GM12891 (cell line): ENCODE measurements around the gene ENAH.
"Not testable (repeated sequence)": the region's sequence is repeated elsewhere in the genome, so short reads cannot be mapped to it uniquely, and the experiment has no call there.

Experiments used
- DNase-seq: peaks from one replicate; pipeline ENCODE4 v3.0.0; 2011; ENCODE audit warnings: low spot score; ENCODE audit not compliant: insufficient read length
- FAIRE-seq: peaks from 2 replicates; lab custom pipeline; 2011; peaks lifted over from hg19 to GRCh38; lab: Jason Lieb, UNC
- PAX5 ChIP-seq: IDR thresholded peaks from 2 replicates; pipeline ENCODE4 v1.6.1; 2011; ENCODE audit warnings: low read length, moderate library complexity, mild to moderate bottlenecking; ENCODE audit not compliant: insufficient read depth, severe bottlenecking
- POLR2A ChIP-seq: IDR thresholded peaks from 2 replicates; pipeline ENCODE4 v1.6.1; 2011; ENCODE audit warnings: low read depth, low read length, control low read depth
- POLR2AphosphoS5 ChIP-seq: IDR thresholded peaks from 2 replicates; pipeline ENCODE4 v1.6.1; 2011; ENCODE audit warnings: low read depth, low read length, control low read depth
- POU2F2 ChIP-seq: IDR thresholded peaks from 2 replicates; pipeline ENCODE4 v1.6.1; 2011; ENCODE audit warnings: low read depth, mild to moderate bottlenecking, control low read depth, low read length, moderate library complexity
- SPI1 ChIP-seq: IDR thresholded peaks from 2 replicates; pipeline ENCODE4 v1.6.1; 2011; ENCODE audit warnings: low read depth, low read length, control low read depth
- TAF1 ChIP-seq: IDR thresholded peaks from 2 replicates; pipeline ENCODE4 v1.6.1; 2011; ENCODE audit warnings: low read depth, low read length, control low read depth

ENAH gene

GRCh38 chr1:225631021-225631663, 21.8 kb downstream of the ENAH start:
- TF ChIP-seq POLR2AphosphoS5 (no peak), POLR2A (no peak), SPI1 (no peak)
- DNase-seq (no peak), FAIRE-seq (no peak)

- FAIRE-seq (no peak), DNase-seq (no peak)
- TF ChIP-seq POU2F2: no peak
- TF ChIP-seq POLR2AphosphoS5: no peak
- no peak for TF ChIP-seq TAF1
- TF ChIP-seq POLR2A: no peak
- TF ChIP-seq SPI1: no peak
Measured at GRCh38 chr1:225629483-225629882, 23.4 kb downstream of the ENAH start.

- not testable (repeated sequence) for FAIRE-seq, DNase-seq
Measured at GRCh38 chr1:225628794-225629193, 24.1 kb downstream of the ENAH start.

- FAIRE-seq (no peak), DNase-seq (no peak)
- TF ChIP-seq TAF1 (no peak), PAX5 (no peak), POLR2A (no peak), POU2F2 (no peak), POLR2AphosphoS5 (no peak), SPI1 (no peak)
Measured at GRCh38 chr1:225627304-225627947, 25.5 kb downstream of the ENAH start.

- no peak for DNase-seq
- TF ChIP-seq TAF1 (no peak), POU2F2 (no peak), PAX5 (no peak), SPI1 (no peak), POLR2AphosphoS5 (no peak)
- no peak for FAIRE-seq
Measured at GRCh38 chr1:225626698-225627097, 26.2 kb downstream of the ENAH start.

GRCh38 chr1:225617956-225618355, 35.0 kb downstream of the ENAH start:
- TF ChIP-seq POLR2AphosphoS5: no peak
- no peak for TF ChIP-seq PAX5
- no peak for TF ChIP-seq POU2F2
- TF ChIP-seq POLR2A: no peak
- TF ChIP-seq TAF1: no peak
- TF ChIP-seq SPI1: no peak
- no peak for FAIRE-seq
- no peak for DNase-seq

GRCh38 chr1:225617479-225617878, 35.4 kb downstream of the ENAH start:
- TF ChIP-seq POU2F2 (no peak), SPI1 (no peak), TAF1 (no peak), POLR2AphosphoS5 (no peak), PAX5 (no peak), POLR2A (no peak)
- no peak for DNase-seq
- no peak for FAIRE-seq

GRCh38 chr1:225615403-225615790, 37.5 kb downstream of the ENAH start:
- FAIRE-seq, DNase-seq: not testable (repeated sequence)

GRCh38 chr1:225613006-225613405, 39.9 kb downstream of the ENAH start:
- DNase-seq (no peak), FAIRE-seq (no peak)

GRCh38 chr1:225612287-225612686, 40.6 kb downstream of the ENAH start:
- FAIRE-seq (no peak), DNase-seq (no peak)
- TF ChIP-seq SPI1: no peak
- no peak for TF ChIP-seq POLR2A
- no peak for TF ChIP-seq POU2F2
- TF ChIP-seq PAX5: no peak
- TF ChIP-seq TAF1: no peak
- TF ChIP-seq POLR2AphosphoS5: no peak

More at GRCh38 chr1:225613006-225613405, 39.9 kb downstream of the ENAH start:
- TF ChIP-seq PAX5 (no peak), SPI1 (no peak), POU2F2 (no peak), POLR2A (no peak), TAF1 (no peak), POLR2AphosphoS5 (no peak)
